Measurements from ENCODE around the gene ZNF280A.

- TF ChIP-seq, protein P1, sequence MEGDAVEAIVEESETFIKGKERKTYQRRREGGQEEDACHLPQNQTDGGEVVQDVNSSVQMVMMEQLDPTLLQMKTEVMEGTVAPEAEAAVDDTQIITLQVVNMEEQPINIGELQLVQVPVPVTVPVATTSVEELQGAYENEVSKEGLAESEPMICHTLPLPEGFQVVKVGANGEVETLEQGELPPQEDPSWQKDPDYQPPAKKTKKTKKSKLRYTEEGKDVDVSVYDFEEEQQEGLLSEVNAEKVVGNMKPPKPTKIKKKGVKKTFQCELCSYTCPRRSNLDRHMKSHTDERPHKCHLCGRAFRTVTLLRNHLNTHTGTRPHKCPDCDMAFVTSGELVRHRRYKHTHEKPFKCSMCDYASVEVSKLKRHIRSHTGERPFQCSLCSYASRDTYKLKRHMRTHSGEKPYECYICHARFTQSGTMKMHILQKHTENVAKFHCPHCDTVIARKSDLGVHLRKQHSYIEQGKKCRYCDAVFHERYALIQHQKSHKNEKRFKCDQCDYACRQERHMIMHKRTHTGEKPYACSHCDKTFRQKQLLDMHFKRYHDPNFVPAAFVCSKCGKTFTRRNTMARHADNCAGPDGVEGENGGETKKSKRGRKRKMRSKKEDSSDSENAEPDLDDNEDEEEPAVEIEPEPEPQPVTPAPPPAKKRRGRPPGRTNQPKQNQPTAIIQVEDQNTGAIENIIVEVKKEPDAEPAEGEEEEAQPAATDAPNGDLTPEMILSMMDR (conservative IDR thresholded peaks at IDR 0.05; ENCODE audit: low read depth in 2 of 2): no peak
- TF ChIP-seq EZH2phosphoT487 (IDR thresholded peaks at IDR 0.05; ENCODE audit: unreplicated experiment) (no peak), EZH2 (IDR thresholded peaks at IDR 0.05; ENCODE audit: low read depth, unreplicated experiment) (no peak), POLR2AphosphoS5 (IDR thresholded peaks at IDR 0.05; ENCODE audit: low read depth) (no peak), JUNB (IDR thresholded peaks at IDR 0.05; ENCODE audit: unreplicated experiment) (no peak), CREB1 (CRISPR knock-in tag; IDR thresholded peaks at IDR 0.05; ENCODE audit: low read depth) (no peak), STAT1 (IDR thresholded peaks at IDR 0.05; ENCODE audit: unreplicated experiment) (no peak), NANOG (IDR thresholded peaks at IDR 0.05; ENCODE audit: borderline replicate concordance) (no peak), ZNF331 (CRISPR knock-in tag; IDR thresholded peaks at IDR 0.05; ENCODE audit: low read depth) (no peak), ZNF114 (CRISPR knock-in tag; IDR thresholded peaks at IDR 0.05) (no peak)
- TF ChIP-seq, protein P2, sequence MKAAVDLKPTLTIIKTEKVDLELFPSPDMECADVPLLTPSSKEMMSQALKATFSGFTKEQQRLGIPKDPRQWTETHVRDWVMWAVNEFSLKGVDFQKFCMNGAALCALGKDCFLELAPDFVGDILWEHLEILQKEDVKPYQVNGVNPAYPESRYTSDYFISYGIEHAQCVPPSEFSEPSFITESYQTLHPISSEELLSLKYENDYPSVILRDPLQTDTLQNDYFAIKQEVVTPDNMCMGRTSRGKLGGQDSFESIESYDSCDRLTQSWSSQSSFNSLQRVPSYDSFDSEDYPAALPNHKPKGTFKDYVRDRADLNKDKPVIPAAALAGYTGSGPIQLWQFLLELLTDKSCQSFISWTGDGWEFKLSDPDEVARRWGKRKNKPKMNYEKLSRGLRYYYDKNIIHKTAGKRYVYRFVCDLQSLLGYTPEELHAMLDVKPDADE (IDR thresholded peaks at IDR 0.05): no peak
- TF ChIP-seq, protein P3, sequence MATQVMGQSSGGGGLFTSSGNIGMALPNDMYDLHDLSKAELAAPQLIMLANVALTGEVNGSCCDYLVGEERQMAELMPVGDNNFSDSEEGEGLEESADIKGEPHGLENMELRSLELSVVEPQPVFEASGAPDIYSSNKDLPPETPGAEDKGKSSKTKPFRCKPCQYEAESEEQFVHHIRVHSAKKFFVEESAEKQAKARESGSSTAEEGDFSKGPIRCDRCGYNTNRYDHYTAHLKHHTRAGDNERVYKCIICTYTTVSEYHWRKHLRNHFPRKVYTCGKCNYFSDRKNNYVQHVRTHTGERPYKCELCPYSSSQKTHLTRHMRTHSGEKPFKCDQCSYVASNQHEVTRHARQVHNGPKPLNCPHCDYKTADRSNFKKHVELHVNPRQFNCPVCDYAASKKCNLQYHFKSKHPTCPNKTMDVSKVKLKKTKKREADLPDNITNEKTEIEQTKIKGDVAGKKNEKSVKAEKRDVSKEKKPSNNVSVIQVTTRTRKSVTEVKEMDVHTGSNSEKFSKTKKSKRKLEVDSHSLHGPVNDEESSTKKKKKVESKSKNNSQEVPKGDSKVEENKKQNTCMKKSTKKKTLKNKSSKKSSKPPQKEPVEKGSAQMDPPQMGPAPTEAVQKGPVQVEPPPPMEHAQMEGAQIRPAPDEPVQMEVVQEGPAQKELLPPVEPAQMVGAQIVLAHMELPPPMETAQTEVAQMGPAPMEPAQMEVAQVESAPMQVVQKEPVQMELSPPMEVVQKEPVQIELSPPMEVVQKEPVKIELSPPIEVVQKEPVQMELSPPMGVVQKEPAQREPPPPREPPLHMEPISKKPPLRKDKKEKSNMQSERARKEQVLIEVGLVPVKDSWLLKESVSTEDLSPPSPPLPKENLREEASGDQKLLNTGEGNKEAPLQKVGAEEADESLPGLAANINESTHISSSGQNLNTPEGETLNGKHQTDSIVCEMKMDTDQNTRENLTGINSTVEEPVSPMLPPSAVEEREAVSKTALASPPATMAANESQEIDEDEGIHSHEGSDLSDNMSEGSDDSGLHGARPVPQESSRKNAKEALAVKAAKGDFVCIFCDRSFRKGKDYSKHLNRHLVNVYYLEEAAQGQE (IDR thresholded peaks at IDR 0.05; ENCODE audit: unreplicated experiment): no peak
- TF ChIP-seq, protein P4, sequence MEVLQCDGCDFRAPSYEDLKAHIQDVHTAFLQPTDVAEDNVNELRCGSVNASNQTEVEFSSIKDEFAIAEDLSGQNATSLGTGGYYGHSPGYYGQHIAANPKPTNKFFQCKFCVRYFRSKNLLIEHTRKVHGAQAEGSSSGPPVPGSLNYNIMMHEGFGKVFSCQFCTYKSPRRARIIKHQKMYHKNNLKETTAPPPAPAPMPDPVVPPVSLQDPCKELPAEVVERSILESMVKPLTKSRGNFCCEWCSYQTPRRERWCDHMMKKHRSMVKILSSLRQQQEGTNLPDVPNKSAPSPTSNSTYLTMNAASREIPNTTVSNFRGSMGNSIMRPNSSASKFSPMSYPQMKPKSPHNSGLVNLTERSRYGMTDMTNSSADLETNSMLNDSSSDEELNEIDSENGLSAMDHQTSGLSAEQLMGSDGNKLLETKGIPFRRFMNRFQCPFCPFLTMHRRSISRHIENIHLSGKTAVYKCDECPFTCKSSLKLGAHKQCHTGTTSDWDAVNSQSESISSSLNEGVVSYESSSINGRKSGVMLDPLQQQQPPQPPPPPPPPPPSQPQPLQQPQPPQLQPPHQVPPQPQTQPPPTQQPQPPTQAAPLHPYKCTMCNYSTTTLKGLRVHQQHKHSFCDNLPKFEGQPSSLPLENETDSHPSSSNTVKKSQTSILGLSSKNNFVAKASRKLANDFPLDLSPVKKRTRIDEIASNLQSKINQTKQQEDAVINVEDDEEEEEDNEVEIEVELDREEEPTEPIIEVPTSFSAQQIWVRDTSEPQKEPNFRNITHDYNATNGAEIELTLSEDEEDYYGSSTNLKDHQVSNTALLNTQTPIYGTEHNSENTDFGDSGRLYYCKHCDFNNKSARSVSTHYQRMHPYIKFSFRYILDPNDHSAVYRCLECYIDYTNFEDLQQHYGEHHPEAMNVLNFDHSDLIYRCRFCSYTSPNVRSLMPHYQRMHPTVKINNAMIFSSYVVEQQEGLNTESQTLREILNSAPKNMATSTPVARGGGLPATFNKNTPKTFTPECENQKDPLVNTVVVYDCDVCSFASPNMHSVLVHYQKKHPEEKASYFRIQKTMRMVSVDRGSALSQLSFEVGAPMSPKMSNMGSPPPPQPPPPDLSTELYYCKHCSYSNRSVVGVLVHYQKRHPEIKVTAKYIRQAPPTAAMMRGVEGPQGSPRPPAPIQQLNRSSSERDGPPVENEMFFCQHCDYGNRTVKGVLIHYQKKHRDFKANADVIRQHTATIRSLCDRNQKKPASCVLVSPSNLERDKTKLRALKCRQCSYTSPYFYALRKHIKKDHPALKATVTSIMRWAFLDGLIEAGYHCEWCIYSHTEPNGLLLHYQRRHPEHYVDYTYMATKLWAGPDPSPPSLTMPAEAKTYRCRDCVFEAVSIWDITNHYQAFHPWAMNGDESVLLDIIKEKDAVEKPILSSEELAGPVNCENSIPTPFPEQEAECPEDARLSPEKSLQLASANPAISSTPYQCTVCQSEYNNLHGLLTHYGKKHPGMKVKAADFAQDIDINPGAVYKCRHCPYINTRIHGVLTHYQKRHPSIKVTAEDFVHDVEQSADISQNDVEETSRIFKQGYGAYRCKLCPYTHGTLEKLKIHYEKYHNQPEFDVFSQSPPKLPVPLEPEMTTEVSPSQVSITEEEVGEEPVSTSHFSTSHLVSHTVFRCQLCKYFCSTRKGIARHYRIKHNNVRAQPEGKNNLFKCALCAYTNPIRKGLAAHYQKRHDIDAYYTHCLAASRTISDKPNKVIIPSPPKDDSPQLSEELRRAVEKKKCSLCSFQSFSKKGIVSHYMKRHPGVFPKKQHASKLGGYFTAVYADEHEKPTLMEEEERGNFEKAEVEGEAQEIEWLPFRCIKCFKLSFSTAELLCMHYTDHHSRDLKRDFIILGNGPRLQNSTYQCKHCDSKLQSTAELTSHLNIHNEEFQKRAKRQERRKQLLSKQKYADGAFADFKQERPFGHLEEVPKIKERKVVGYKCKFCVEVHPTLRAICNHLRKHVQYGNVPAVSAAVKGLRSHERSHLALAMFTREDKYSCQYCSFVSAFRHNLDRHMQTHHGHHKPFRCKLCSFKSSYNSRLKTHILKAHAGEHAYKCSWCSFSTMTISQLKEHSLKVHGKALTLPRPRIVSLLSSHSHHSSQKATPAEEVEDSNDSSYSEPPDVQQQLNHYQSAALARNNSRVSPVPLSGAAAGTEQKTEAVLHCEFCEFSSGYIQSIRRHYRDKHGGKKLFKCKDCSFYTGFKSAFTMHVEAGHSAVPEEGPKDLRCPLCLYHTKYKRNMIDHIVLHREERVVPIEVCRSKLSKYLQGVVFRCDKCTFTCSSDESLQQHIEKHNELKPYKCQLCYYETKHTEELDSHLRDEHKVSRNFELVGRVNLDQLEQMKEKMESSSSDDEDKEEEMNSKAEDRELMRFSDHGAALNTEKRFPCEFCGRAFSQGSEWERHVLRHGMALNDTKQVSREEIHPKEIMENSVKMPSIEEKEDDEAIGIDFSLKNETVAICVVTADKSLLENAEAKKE (CRISPR knock-in tag; IDR thresholded peaks at IDR 0.05): no peak
These were observed 33.9 kb upstream of the ZNF280A start for GRCh38 chr22:22553735-22554586.

Data from GM23338 (cell line).